Body of pancreas (tissue), 4 donors: ENCODE data around the gene RAB9A.
A peak's percentile ranks its signal among the peaks of the same experiment; 100 is the strongest.

Experiments used
- POLR2A ChIP-seq, 3 donors: fragments of 450-650 bp; IDR thresholded peaks; one replicate each; pipeline ENCODE4 v1.6.1; 2016; ENCODE audit warnings: antibody characterized with exemption in 3 of 3, mild to moderate bottlenecking in 2 of 3
- TF ChIP-seq, protein P1 (sequence below), 7 experiments: fragments of 450-650 bp in 4 of 7; fragments of 200-600 bp in 3 of 7; sonication (generic) in 3 of 7; IDR thresholded peaks; one replicate each; pipeline ENCODE4 v1.5.1; 2016 to 2019; ENCODE audit warnings: antibody characterized with exemption in 7 of 7

DNA sequence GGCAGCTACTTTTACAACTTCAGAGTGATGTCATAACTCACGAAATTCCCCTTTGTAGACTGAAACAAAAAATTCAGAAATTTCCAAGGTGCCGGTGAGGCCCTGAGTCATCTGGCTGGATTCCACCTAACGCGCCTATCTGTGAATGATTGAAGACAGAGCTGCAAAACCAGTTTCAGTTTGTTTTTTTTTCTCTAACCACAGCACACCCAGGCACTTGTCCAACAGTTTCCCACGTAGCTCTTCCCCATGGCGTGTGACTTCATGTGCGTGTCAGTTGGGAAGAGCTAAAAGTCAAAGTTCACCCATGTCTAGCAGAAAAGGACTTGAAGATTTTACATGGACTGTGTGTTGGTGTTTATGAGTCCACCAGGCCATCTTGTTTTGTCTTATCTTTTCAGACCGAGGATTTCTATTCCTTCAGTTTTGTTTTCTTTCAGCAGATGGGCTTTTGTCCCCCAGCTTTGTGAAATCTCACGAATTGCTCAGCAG is 19.6 kb upstream of the RAB9A start:
- TF ChIP-seq POLR2A (IDR thresholded peaks at IDR 0.05) = peak in 1 of 3 donors; percentile 13
- TF ChIP-seq, protein P1, sequence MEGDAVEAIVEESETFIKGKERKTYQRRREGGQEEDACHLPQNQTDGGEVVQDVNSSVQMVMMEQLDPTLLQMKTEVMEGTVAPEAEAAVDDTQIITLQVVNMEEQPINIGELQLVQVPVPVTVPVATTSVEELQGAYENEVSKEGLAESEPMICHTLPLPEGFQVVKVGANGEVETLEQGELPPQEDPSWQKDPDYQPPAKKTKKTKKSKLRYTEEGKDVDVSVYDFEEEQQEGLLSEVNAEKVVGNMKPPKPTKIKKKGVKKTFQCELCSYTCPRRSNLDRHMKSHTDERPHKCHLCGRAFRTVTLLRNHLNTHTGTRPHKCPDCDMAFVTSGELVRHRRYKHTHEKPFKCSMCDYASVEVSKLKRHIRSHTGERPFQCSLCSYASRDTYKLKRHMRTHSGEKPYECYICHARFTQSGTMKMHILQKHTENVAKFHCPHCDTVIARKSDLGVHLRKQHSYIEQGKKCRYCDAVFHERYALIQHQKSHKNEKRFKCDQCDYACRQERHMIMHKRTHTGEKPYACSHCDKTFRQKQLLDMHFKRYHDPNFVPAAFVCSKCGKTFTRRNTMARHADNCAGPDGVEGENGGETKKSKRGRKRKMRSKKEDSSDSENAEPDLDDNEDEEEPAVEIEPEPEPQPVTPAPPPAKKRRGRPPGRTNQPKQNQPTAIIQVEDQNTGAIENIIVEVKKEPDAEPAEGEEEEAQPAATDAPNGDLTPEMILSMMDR (IDR thresholded peaks at IDR 0.05) = no peak
